ENCODE data around the gene KLK8. TPM values are rescaled to one million over a fixed set of nuclear protein-coding genes. Genes with fewer than 3 reads are reported as not detected.

KLK8 gene
- total and polyA plus RNA-seq, 4 experiments from 2014 or later, result not detected

DNA sequence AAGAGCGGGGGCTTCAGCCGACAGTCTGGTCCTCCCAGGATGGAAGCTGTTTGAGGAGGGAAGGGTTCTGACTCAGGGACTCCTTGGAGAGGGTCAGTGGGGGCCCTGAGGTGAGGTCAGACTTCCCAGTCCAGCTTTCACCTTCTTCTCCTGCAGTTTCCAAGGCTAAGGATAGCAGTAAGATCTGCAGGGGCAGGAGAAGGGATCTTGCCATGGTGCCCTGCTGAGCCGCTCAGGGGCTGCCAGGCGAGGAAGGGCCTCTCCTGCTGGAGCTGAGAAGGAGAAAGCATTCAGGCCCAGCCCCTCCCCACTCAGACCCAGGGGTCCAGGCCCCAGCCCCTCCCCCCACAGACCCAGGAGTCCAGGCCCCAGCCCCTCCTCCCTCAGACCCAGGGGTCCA lies 19.2 kb downstream of the KLK8 start:
- POLR2A ChIA-PET (ENCODE audit: partially characterized antibody), result no interaction called here
- Histone ChIP-seq H3K9me3 (ENCODE audit: control insufficient read depth in 1 of 2, low read length in 2 of 2) (no peaks in the 10 kb centered on the region), H3K4me3 (ENCODE audit: low read length in 2 of 2) (no peak overlapping the region), H3K27me3 (ENCODE audit: insufficient read depth, low read length) (peaks cover 5% of the 10 kb centered on the region), H3K36me3 (ENCODE audit: insufficient read depth, low read length) (no peaks in the 10 kb centered on the region), H3K27ac (ENCODE audit: low read depth, low read length) (no peak overlapping the region), H3K4me1 (ENCODE audit: insufficient read depth, low read length) (no peaks in the 10 kb centered on the region)
- Mint-ChIP-seq H3K4me3 (no peak overlapping the region), H3K27ac (no peak overlapping the region), H3K27me3 (peaks cover 30 to 36% of the 10 kb centered on the region in 2 donors), H3K4me1 (peaks cover 0 to under 1% (median 0%) of the 10 kb centered on the region in 4 donors), H3K9me3 (peaks cover 0 to 5% (median 0%) of the 10 kb centered on the region in 8 donors), H3K36me3 (no peaks in the 10 kb centered on the region)
- no peak for DNase-seq
- intact Hi-C loops (cut with micrococcal nuclease), result no loop called here
- CTCF ChIA-PET (ENCODE audit: partially characterized antibody), result no interaction called here

- H3K36me3 Mint-ChIP-seq, result no peaks in the 10 kb centered on the region
- ChIA-PET CTCF (ENCODE audit: partially characterized antibody) (no interaction called here), POLR2A (ENCODE audit: partially characterized antibody) (no interaction called here)
- no peak overlapping the region for H3K4me3 Mint-ChIP-seq
- Histone ChIP-seq H3K9me3 (ENCODE audit: control insufficient read depth in 1 of 2, low read length in 2 of 2) (no peaks in the 10 kb centered on the region), H3K4me1 (ENCODE audit: insufficient read depth, low read length) (no peaks in the 10 kb centered on the region), H3K27ac (ENCODE audit: low read depth, low read length) (no peak overlapping the region), H3K27me3 (ENCODE audit: insufficient read depth, low read length) (peaks cover 5% of the 10 kb centered on the region), H3K4me3 (ENCODE audit: low read length in 2 of 2) (no peak overlapping the region), H3K36me3 (ENCODE audit: insufficient read depth, low read length) (no peaks in the 10 kb centered on the region)
- H3K27me3 Mint-ChIP-seq, result peaks cover 28 to 40% of the 10 kb centered on the region in 2 donors
- intact Hi-C loops (cut with micrococcal nuclease), result no loop called here
- peak overlapping the region in 1 of 7 donors; percentile 3 for H3K27ac Mint-ChIP-seq
- H3K4me1 Mint-ChIP-seq, result peaks cover 0 to 1% (median 0%) of the 10 kb centered on the region in 4 donors
- H3K9me3 Mint-ChIP-seq, result peaks cover 0 to 5% (median 0%) of the 10 kb centered on the region in 8 donors
- no peak for DNase-seq
Observed at GRCh38 chr19:50981587-50982146, 19.7 kb downstream of the KLK8 start.

- intact Hi-C loops (cut with micrococcal nuclease), result no loop called here
- H3K9me3 ChIP-seq (ENCODE audit: control insufficient read depth in 1 of 2, low read length in 2 of 2), result no peaks in the 10 kb centered on the region
- H3K9me3 Mint-ChIP-seq, result peaks cover 0 to 3% (median 0%) of the 10 kb centered on the region in 8 donors
- H3K4me3 Mint-ChIP-seq, result no peak overlapping the region
- ChIA-PET CTCF (ENCODE audit: partially characterized antibody) (no interaction called here), POLR2A (ENCODE audit: partially characterized antibody) (no interaction called here)
- peaks cover 5% of the 10 kb centered on the region for H3K27me3 ChIP-seq (ENCODE audit: insufficient read depth, low read length)
- no peak overlapping the region for H3K27ac Mint-ChIP-seq
- H3K4me1 ChIP-seq (ENCODE audit: insufficient read depth, low read length), result no peaks in the 10 kb centered on the region
- H3K27ac ChIP-seq (ENCODE audit: low read depth, low read length), result no peak overlapping the region
- peaks cover 37 to 40% of the 10 kb centered on the region in 2 donors for H3K27me3 Mint-ChIP-seq
- no peaks in the 10 kb centered on the region for H3K36me3 ChIP-seq (ENCODE audit: insufficient read depth, low read length)
- no peaks in the 10 kb centered on the region for H3K36me3 Mint-ChIP-seq
- H3K4me3 ChIP-seq (ENCODE audit: low read length in 2 of 2), result no peak overlapping the region
- peaks cover 0 to 1% (median 0%) of the 10 kb centered on the region in 4 donors for H3K4me1 Mint-ChIP-seq
- no peak for DNase-seq
Observed at GRCh38 chr19:50980208-50980607, 21.2 kb downstream of the KLK8 start.

GRCh38 chr19:50979758-50980157 lies 21.6 kb downstream of the KLK8 start:
- no peaks in the 10 kb centered on the region for H3K9me3 ChIP-seq (ENCODE audit: control insufficient read depth in 1 of 2, low read length in 2 of 2)
- intact Hi-C loops (cut with micrococcal nuclease), result no loop called here
- Mint-ChIP-seq H3K36me3 (no peaks in the 10 kb centered on the region), H3K9me3 (peaks cover 0 to 2% (median 0%) of the 10 kb centered on the region in 8 donors), H3K27me3 (peaks cover 34 to 36% of the 10 kb centered on the region in 2 donors), H3K4me3 (no peak overlapping the region), H3K4me1 (peaks cover 0 to 1% (median 0%) of the 10 kb centered on the region in 4 donors), H3K27ac (no peak overlapping the region)
- no peak for DNase-seq
- ChIA-PET CTCF (ENCODE audit: partially characterized antibody) (no interaction called here), POLR2A (ENCODE audit: partially characterized antibody) (no interaction called here)
- H3K4me1 ChIP-seq (ENCODE audit: insufficient read depth, low read length), result no peaks in the 10 kb centered on the region
- peaks cover 5% of the 10 kb centered on the region for H3K27me3 ChIP-seq (ENCODE audit: insufficient read depth, low read length)
- no peaks in the 10 kb centered on the region for H3K36me3 ChIP-seq (ENCODE audit: insufficient read depth, low read length)
- H3K4me3 ChIP-seq (ENCODE audit: low read length in 2 of 2), result no peak overlapping the region
- H3K27ac ChIP-seq (ENCODE audit: low read depth, low read length), result no peak overlapping the region

GRCh38 chr19:50978772-50979390 lies 22.5 kb downstream of the KLK8 start:
- Mint-ChIP-seq H3K9me3 (peaks cover 0 to 2% (median 0%) of the 10 kb centered on the region in 8 donors), H3K4me3 (no peak overlapping the region), H3K36me3 (no peaks in the 10 kb centered on the region), H3K27ac (no peak overlapping the region), H3K4me1 (peaks cover 0 to 1% (median 0%) of the 10 kb centered on the region in 4 donors), H3K27me3 (peaks cover 34 to 40% of the 10 kb centered on the region in 2 donors)
- H3K27ac ChIP-seq (ENCODE audit: low read depth, low read length), result no peak overlapping the region
- H3K4me1 ChIP-seq (ENCODE audit: insufficient read depth, low read length), result no peaks in the 10 kb centered on the region
- H3K4me3 ChIP-seq (ENCODE audit: low read length in 2 of 2), result no peak overlapping the region
- CTCF ChIA-PET (ENCODE audit: partially characterized antibody), result no interaction called here
- POLR2A ChIA-PET (ENCODE audit: partially characterized antibody), result no interaction called here
- intact Hi-C loops (cut with micrococcal nuclease), result no loop called here
- no peaks in the 10 kb centered on the region for H3K9me3 ChIP-seq (ENCODE audit: control insufficient read depth in 1 of 2, low read length in 2 of 2)
- no peak for DNase-seq
- no peaks in the 10 kb centered on the region for H3K36me3 ChIP-seq (ENCODE audit: insufficient read depth, low read length)
- H3K27me3 ChIP-seq (ENCODE audit: insufficient read depth, low read length), result peaks cover 5% of the 10 kb centered on the region

GRCh38 chr19:50977626-50978025 lies 23.8 kb downstream of the KLK8 start:
- CTCF ChIA-PET (ENCODE audit: partially characterized antibody), result no interaction called here
- Histone ChIP-seq H3K36me3 (ENCODE audit: insufficient read depth, low read length) (no peaks in the 10 kb centered on the region), H3K4me1 (ENCODE audit: insufficient read depth, low read length) (no peaks in the 10 kb centered on the region), H3K27ac (ENCODE audit: low read depth, low read length) (no peak overlapping the region), H3K27me3 (ENCODE audit: insufficient read depth, low read length) (peaks cover 5% of the 10 kb centered on the region), H3K9me3 (ENCODE audit: control insufficient read depth in 1 of 2, low read length in 2 of 2) (no peaks in the 10 kb centered on the region), H3K4me3 (ENCODE audit: low read length in 2 of 2) (no peak overlapping the region)
- Mint-ChIP-seq H3K4me3 (no peak overlapping the region), H3K27me3 (peaks cover 36 to 45% of the 10 kb centered on the region in 2 donors), H3K36me3 (no peaks in the 10 kb centered on the region), H3K4me1 (peaks cover 0 to 1% (median 0%) of the 10 kb centered on the region in 4 donors), H3K27ac (no peak overlapping the region), H3K9me3 (peaks cover 0 to 2% (median 0%) of the 10 kb centered on the region in 8 donors)
- intact Hi-C loops (cut with micrococcal nuclease), result no loop called here
- POLR2A ChIA-PET (ENCODE audit: partially characterized antibody), result no interaction called here
- no peak for DNase-seq

DNA sequence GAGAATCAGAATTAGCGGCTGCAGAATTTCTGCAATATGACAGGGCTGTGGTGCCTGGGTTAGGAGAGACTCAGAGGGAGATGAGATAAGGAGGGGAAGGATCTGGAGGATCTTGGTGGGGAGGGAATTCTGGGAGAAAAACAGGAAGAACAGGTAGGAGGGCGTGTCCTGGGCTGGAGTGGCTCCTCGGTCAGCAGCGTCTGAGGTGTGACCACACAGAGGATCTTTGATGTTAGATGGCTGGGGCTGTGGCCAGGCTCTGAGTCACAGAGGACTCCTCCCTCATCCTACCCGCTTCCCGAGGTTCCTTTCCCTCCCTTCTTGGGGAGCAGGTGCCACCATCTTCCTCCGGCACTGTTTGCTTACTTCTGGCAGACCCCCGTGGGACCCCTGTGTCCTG lies 25.6 kb downstream of the KLK8 start:
- H3K36me3 Mint-ChIP-seq, result no peaks in the 10 kb centered on the region
- H3K4me3 ChIP-seq (ENCODE audit: low read length in 2 of 2), result no peak overlapping the region
- CTCF ChIA-PET (ENCODE audit: partially characterized antibody), result no interaction called here
- peaks cover 0 to 2% (median 0%) of the 10 kb centered on the region in 8 donors for H3K9me3 Mint-ChIP-seq
- H3K36me3 ChIP-seq (ENCODE audit: insufficient read depth, low read length), result no peaks in the 10 kb centered on the region
- peak overlapping the region in 1 of 8 donors; percentile 54 for H3K4me3 Mint-ChIP-seq
- POLR2A ChIA-PET (ENCODE audit: partially characterized antibody), result no interaction called here
- H3K9me3 ChIP-seq (ENCODE audit: control insufficient read depth in 1 of 2, low read length in 2 of 2), result no peaks in the 10 kb centered on the region
- no peak overlapping the region for H3K27ac ChIP-seq (ENCODE audit: low read depth, low read length)
- no peaks in the 10 kb centered on the region for H3K4me1 ChIP-seq (ENCODE audit: insufficient read depth, low read length)
- H3K27me3 Mint-ChIP-seq, result peaks cover 34 to 43% of the 10 kb centered on the region in 2 donors
- H3K4me1 Mint-ChIP-seq, result peaks cover 0 to 1% (median 0%) of the 10 kb centered on the region in 4 donors
- intact Hi-C loops (cut with micrococcal nuclease), result no loop called here
- H3K27ac Mint-ChIP-seq, result no peak overlapping the region
- H3K27me3 ChIP-seq (ENCODE audit: insufficient read depth, low read length), result peaks cover 5% of the 10 kb centered on the region
- DNase-seq, result no peak

All from CD4-positive, alpha-beta memory T cell (primary cell).